Activated naive CD8-positive, alpha-beta T cell (primary cell): ENCODE results near the gene IL1RL2.

Experiments used
- H3K27ac Mint-ChIP-seq: one replicate; pipeline ENCODE4 v1.8.0; 2021; ENCODE audit warnings: mixed read lengths
- H3K27me3 Mint-ChIP-seq: one replicate; pipeline ENCODE4 v1.8.0; 2021; ENCODE audit warnings: mixed read lengths
- H3K36me3 Mint-ChIP-seq: one replicate; pipeline ENCODE4 v1.8.0; 2021; ENCODE audit warnings: mixed read lengths
- H3K4me1 Mint-ChIP-seq: one replicate; pipeline ENCODE4 v1.8.0; 2021; ENCODE audit warnings: low read depth, mixed read lengths
- H3K4me3 Mint-ChIP-seq: one replicate; pipeline ENCODE4 v1.8.0; 2021; ENCODE audit warnings: mild to moderate bottlenecking, mixed read lengths
- H3K9me3 Mint-ChIP-seq: one replicate; pipeline ENCODE4 v1.8.0; 2021; ENCODE audit warnings: low read depth, mixed read lengths

The IL1RL2 gene

GRCh38 chr2:102186791-102187495 lies at the start of gene IL1RL2:
Gene IL1RL2, plus strand, starts transcription at chr2:102187023. Its CDS starts 845 bp downstream, at chr2:102187868.
- H3K9me3 Mint-ChIP-seq: no peaks in the 10 kb centered on the region
- peak within 1 kb of the TSS; percentile 88 for H3K27ac Mint-ChIP-seq
- H3K4me3 Mint-ChIP-seq: peak within 1 kb of the TSS; percentile 84
- H3K27me3 Mint-ChIP-seq: peaks cover 11% of the 10 kb centered on the region
- no peaks in the 10 kb centered on the region for H3K36me3 Mint-ChIP-seq
- peaks cover 9% of the 10 kb centered on the region for H3K4me1 Mint-ChIP-seq

- Mint-ChIP-seq H3K27me3 (peaks cover 4% of the 10 kb centered on the region), H3K36me3 (peaks cover 6% of the 10 kb centered on the region), H3K9me3 (peaks cover 6% of the 10 kb centered on the region), H3K4me3 (no peak overlapping the region), H3K4me1 (peaks cover 34% of the 10 kb centered on the region), H3K27ac (peak overlapping the region; percentile 96)
Observed at GRCh38 chr2:102137138-102137537, 49.7 kb upstream of the IL1RL2 start.

- H3K4me1 Mint-ChIP-seq: peaks cover 39% of the 10 kb centered on the region
- H3K9me3 Mint-ChIP-seq: peaks cover 6% of the 10 kb centered on the region
- peaks cover 8% of the 10 kb centered on the region for H3K27me3 Mint-ChIP-seq
- H3K36me3 Mint-ChIP-seq: peaks cover 11% of the 10 kb centered on the region
- peak overlapping the region; percentile 8 for H3K4me3 Mint-ChIP-seq
- peak overlapping the region; percentile 95 for H3K27ac Mint-ChIP-seq
Observed at GRCh38 chr2:102138331-102138730, 48.5 kb upstream of the IL1RL2 start.

GRCh38 chr2:102139851-102140250 lies 47.0 kb upstream of the IL1RL2 start:
- peaks cover 13% of the 10 kb centered on the region for H3K36me3 Mint-ChIP-seq
- peaks cover 39% of the 10 kb centered on the region for H3K4me1 Mint-ChIP-seq
- peaks cover 8% of the 10 kb centered on the region for H3K27me3 Mint-ChIP-seq
- H3K4me3 Mint-ChIP-seq: no peak overlapping the region
- H3K9me3 Mint-ChIP-seq: peaks cover 6% of the 10 kb centered on the region
- peak overlapping the region; percentile 76 for H3K27ac Mint-ChIP-seq

GRCh38 chr2:102140377-102140776 lies 46.4 kb upstream of the IL1RL2 start:
- peaks cover 14% of the 10 kb centered on the region for H3K36me3 Mint-ChIP-seq

GRCh38 chr2:102141011-102141943 lies 45.5 kb upstream of the IL1RL2 start:
- Mint-ChIP-seq H3K9me3 (peaks cover 6% of the 10 kb centered on the region), H3K4me3 (peak overlapping the region; percentile 68), H3K36me3 (peaks cover 20% of the 10 kb centered on the region), H3K27me3 (peaks cover 8% of the 10 kb centered on the region), H3K27ac (no peak overlapping the region), H3K4me1 (peaks cover 39% of the 10 kb centered on the region)

More at GRCh38 chr2:102140377-102140776, 46.4 kb upstream of the IL1RL2 start:
- Mint-ChIP-seq H3K27me3 (peaks cover 8% of the 10 kb centered on the region), H3K27ac (peak overlapping the region; percentile 11), H3K4me1 (peaks cover 39% of the 10 kb centered on the region), H3K4me3 (no peak overlapping the region), H3K9me3 (peaks cover 6% of the 10 kb centered on the region)

- Mint-ChIP-seq H3K4me1 (peaks cover 33% of the 10 kb centered on the region), H3K27me3 (peaks cover 8% of the 10 kb centered on the region), H3K36me3 (peaks cover 23% of the 10 kb centered on the region), H3K9me3 (peaks cover 3% of the 10 kb centered on the region), H3K27ac (peak within 1 kb of the TSS; percentile 10), H3K4me3 (peak within 1 kb of the TSS; percentile 73)
Observed at GRCh38 chr2:102141970-102142828, 44.6 kb upstream of the IL1RL2 start, which contains the start of gene IL1R1. Gene IL1R1, plus strand, starts transcription at chr2:102142746. Its CDS starts 14,979 bp downstream, at chr2:102157725.

- Mint-ChIP-seq H3K27ac (peak overlapping the region; percentile 10), H3K4me1 (peaks cover 33% of the 10 kb centered on the region), H3K4me3 (peak overlapping the region; percentile 73), H3K9me3 (peaks cover 3% of the 10 kb centered on the region), H3K36me3 (peaks cover 24% of the 10 kb centered on the region), H3K27me3 (peaks cover 8% of the 10 kb centered on the region)
Observed at GRCh38 chr2:102142829-102143449, 43.9 kb upstream of the IL1RL2 start.

- peaks cover 24% of the 10 kb centered on the region for H3K36me3 Mint-ChIP-seq
- peak overlapping the region; percentile 73 for H3K4me3 Mint-ChIP-seq
- peaks cover 8% of the 10 kb centered on the region for H3K27me3 Mint-ChIP-seq
- peaks cover 32% of the 10 kb centered on the region for H3K4me1 Mint-ChIP-seq
- H3K9me3 Mint-ChIP-seq: peaks cover 4% of the 10 kb centered on the region
- no peak overlapping the region for H3K27ac Mint-ChIP-seq
Observed at GRCh38 chr2:102143450-102143985, 43.3 kb upstream of the IL1RL2 start.

GRCh38 chr2:102144128-102144527 lies 42.7 kb upstream of the IL1RL2 start:
- Mint-ChIP-seq H3K36me3 (peaks cover 26% of the 10 kb centered on the region), H3K27ac (no peak overlapping the region), H3K9me3 (peaks cover 10% of the 10 kb centered on the region), H3K27me3 (peaks cover 8% of the 10 kb centered on the region), H3K4me3 (no peak overlapping the region), H3K4me1 (peaks cover 30% of the 10 kb centered on the region)

GRCh38 chr2:102145107-102145506 lies 41.7 kb upstream of the IL1RL2 start:
- H3K36me3 Mint-ChIP-seq: peaks cover 26% of the 10 kb centered on the region
- no peak overlapping the region for H3K27ac Mint-ChIP-seq
- H3K27me3 Mint-ChIP-seq: peaks cover 8% of the 10 kb centered on the region
- no peak overlapping the region for H3K4me3 Mint-ChIP-seq
- H3K4me1 Mint-ChIP-seq: peaks cover 25% of the 10 kb centered on the region
- peaks cover 10% of the 10 kb centered on the region for H3K9me3 Mint-ChIP-seq

- Mint-ChIP-seq H3K9me3 (peaks cover 10% of the 10 kb centered on the region), H3K4me1 (peaks cover 25% of the 10 kb centered on the region), H3K4me3 (no peak overlapping the region), H3K27ac (no peak overlapping the region), H3K27me3 (peaks cover 8% of the 10 kb centered on the region), H3K36me3 (peaks cover 31% of the 10 kb centered on the region)
Observed at GRCh38 chr2:102145934-102146333, 40.9 kb upstream of the IL1RL2 start.

GRCh38 chr2:102147935-102148334 lies 38.9 kb upstream of the IL1RL2 start:
- Mint-ChIP-seq H3K4me1 (peaks cover 19% of the 10 kb centered on the region), H3K27ac (peak overlapping the region; percentile 85), H3K9me3 (peaks cover 10% of the 10 kb centered on the region), H3K4me3 (no peak overlapping the region), H3K27me3 (peaks cover 3% of the 10 kb centered on the region), H3K36me3 (peaks cover 29% of the 10 kb centered on the region)

- Mint-ChIP-seq H3K9me3 (peaks cover 10% of the 10 kb centered on the region), H3K36me3 (peaks cover 26% of the 10 kb centered on the region), H3K27ac (peak overlapping the region; percentile 28), H3K27me3 (no peaks in the 10 kb centered on the region), H3K4me3 (no peak overlapping the region), H3K4me1 (peaks cover 16% of the 10 kb centered on the region)
Observed at GRCh38 chr2:102149243-102149642, 37.6 kb upstream of the IL1RL2 start.
